ENCODE measurements around the gene C1orf116. TPM values are rescaled to one million over a fixed set of nuclear protein-coding genes. Genes with fewer than 3 reads are reported as not detected.

Gene C1orf116
- total RNA-seq (2014; rRNA removed; shearing (Covaris generic)), result 0.13 and 0.50 TPM in 2 replicates
- 0.08 and 0.13 TPM in 2 replicates for polyA plus RNA-seq (2015; cell fraction: cytosol; rRNA removed)
- not detected in 2 replicates for polyA plus RNA-seq (2015; cell fraction: nucleus; rRNA removed)

- DNase-seq (ENCODE audit: low read depth, low spot score), result peak; percentile 63
- in situ Hi-C loops (cut with HindIII; ENCODE audit: low pct_unique_long_range_greater_than_20kb, low sequenced_read_pairs), result no loop called here
These were observed at the start of gene C1orf116 for GRCh38 chr1:207032528-207033017. TSS of gene C1orf116 (minus strand) at chr1:207032756. CDS start at chr1:207027598, 5,158 bp downstream.

- no peak for DNase-seq (ENCODE audit: low read depth, low spot score)
- in situ Hi-C loops (cut with HindIII; ENCODE audit: low pct_unique_long_range_greater_than_20kb, low sequenced_read_pairs), result no loop called here
These were observed 49.2 kb upstream of the C1orf116 start for GRCh38 chr1:207081806-207082205.

DNA sequence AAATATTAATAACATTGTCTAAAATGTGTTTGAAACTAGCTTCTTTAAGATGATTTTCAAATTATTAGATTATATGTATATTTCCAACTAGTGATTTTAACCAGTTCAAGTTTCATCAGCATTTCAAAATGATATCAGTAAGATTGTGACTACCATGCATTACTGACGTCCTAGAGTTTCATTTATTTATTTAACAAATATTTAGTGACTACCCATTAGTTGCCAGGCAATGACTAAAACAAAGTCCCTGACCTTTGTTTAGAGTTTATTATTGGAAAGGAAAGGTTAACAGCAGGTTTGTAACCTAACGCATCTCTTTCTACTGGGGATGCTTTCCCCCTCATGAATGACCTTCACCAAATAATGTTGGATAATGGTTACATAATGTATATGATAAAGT, 48.5 kb upstream of the C1orf116 start:
- in situ Hi-C loops (cut with HindIII; ENCODE audit: low pct_unique_long_range_greater_than_20kb, low sequenced_read_pairs), result no loop called here
- DNase-seq (ENCODE audit: low read depth, low spot score), result no peak

- no peak for DNase-seq (ENCODE audit: low read depth, low spot score)
- in situ Hi-C loops (cut with HindIII; ENCODE audit: low pct_unique_long_range_greater_than_20kb, low sequenced_read_pairs), result no loop called here
These were observed 47.2 kb upstream of the C1orf116 start for GRCh38 chr1:207079706-207080241.

DNA sequence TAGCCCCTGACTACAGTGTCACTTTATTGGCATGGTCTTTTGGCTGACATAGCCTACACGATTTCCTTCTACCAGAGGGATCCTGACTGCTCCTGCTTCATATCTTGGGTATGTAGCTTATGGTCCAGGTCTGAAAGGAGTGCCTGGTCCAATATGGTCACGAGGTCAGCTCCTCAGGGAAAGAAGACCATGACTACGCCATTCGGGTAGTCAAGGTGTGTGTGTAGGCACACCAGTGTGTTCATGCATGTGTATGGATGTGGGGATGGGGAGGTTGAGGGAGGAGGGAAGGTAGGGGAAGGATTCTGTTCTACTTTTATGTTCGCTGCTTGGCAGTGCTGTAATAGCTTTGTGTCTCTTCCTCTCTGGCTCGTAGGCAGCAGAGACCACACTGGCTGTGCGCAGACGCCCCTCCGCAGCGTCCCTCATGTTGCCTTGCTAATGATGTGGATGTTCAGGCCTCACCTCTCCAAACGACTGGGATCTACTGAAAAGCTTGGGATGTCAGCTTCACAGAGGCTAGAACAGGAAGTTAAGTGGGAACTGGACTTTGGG, 46.1 kb upstream of the C1orf116 start:
- in situ Hi-C loops (cut with HindIII; ENCODE audit: low pct_unique_long_range_greater_than_20kb, low sequenced_read_pairs), result no loop called here

GRCh38 chr1:207077470-207078377, 45.2 kb upstream of the C1orf116 start:
- DNase-seq (ENCODE audit: low read depth, low spot score), result peak; percentile 86
- in situ Hi-C loops (cut with HindIII; ENCODE audit: low pct_unique_long_range_greater_than_20kb, low sequenced_read_pairs), result no loop called here

More for the DNA sequence above, 46.1 kb upstream of the C1orf116 start:
- DNase-seq (ENCODE audit: low read depth, low spot score), result no peak

DNA sequence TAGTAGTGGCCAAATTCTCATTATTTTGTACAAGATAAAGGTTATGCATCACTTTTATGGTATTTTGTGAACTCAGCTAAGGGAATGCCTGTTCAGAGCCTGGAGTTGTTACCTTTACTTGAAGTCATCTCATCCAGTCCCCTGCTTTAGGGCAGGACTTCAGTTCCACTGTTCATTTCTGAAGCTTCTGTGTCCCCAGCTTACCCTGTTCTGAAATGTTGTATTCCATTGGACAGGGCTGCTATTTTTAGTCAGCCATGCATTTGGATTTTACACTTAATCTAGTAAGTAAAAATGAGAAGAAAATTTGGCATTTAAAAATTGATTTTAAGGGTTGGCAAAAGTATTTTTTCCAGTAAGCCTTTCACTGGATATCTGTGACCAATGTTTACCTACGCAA, 44.5 kb upstream of the C1orf116 start:
- no peak for DNase-seq (ENCODE audit: low read depth, low spot score)
- in situ Hi-C loops (cut with HindIII; ENCODE audit: low pct_unique_long_range_greater_than_20kb, low sequenced_read_pairs), result no loop called here

DNA sequence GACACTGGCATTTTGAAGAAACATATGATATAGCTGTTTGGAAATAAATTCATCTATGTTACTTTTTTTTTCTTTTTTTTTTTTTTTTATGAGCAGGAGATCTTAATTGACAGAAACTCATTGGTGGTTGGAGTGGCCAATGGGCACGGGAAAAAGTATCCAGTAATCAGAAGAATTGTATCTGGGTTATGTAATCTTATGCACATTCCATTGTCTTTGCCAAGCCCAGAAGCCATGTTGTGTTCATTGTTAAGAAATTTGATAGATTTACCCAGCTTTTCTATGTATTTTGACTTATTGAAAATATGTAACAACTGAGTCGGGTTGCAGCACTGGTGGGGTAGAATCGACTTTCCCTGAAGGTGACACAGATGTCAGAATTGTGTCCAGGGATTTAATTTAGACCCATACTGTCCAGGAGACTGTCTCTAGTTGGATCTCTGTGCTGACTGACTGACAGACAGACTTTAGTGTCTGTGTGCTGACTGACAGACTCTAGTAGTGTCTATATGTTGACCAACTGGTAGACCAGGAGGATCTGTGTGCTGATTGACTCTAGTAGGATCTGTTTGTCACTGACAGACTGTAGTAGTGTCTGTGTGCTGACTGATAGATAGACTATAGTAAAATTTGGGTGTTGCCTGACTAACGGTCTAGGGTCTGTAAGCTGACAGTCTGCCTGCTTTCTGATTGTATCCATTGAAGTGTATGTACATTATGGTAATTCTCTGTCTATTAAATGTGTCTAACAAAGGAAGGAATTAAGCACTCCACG, 43.8 kb upstream of the C1orf116 start:
- in situ Hi-C loops (cut with HindIII; ENCODE audit: low pct_unique_long_range_greater_than_20kb, low sequenced_read_pairs), result no loop called here
- DNase-seq (ENCODE audit: low read depth, low spot score), result no peak

GRCh38 chr1:207073906-207074820, 41.6 kb upstream of the C1orf116 start:
- no peak for DNase-seq (ENCODE audit: low read depth, low spot score)
- in situ Hi-C loops (cut with HindIII; ENCODE audit: low pct_unique_long_range_greater_than_20kb, low sequenced_read_pairs), result no loop called here

GRCh38 chr1:207072233-207072632, 39.7 kb upstream of the C1orf116 start:
- in situ Hi-C loops (cut with HindIII; ENCODE audit: low pct_unique_long_range_greater_than_20kb, low sequenced_read_pairs), result no loop called here
- DNase-seq (ENCODE audit: low read depth, low spot score), result no peak

GRCh38 chr1:207071426-207071825, 38.9 kb upstream of the C1orf116 start:
- DNase-seq (ENCODE audit: low read depth, low spot score), result no peak
- in situ Hi-C loops (cut with HindIII; ENCODE audit: low pct_unique_long_range_greater_than_20kb, low sequenced_read_pairs), result no loop called here

- DNase-seq (ENCODE audit: low read depth, low spot score), result no peak
- in situ Hi-C loops (cut with HindIII; ENCODE audit: low pct_unique_long_range_greater_than_20kb, low sequenced_read_pairs), result no loop called here
These were observed 38.3 kb upstream of the C1orf116 start for GRCh38 chr1:207070811-207071210.

DNA sequence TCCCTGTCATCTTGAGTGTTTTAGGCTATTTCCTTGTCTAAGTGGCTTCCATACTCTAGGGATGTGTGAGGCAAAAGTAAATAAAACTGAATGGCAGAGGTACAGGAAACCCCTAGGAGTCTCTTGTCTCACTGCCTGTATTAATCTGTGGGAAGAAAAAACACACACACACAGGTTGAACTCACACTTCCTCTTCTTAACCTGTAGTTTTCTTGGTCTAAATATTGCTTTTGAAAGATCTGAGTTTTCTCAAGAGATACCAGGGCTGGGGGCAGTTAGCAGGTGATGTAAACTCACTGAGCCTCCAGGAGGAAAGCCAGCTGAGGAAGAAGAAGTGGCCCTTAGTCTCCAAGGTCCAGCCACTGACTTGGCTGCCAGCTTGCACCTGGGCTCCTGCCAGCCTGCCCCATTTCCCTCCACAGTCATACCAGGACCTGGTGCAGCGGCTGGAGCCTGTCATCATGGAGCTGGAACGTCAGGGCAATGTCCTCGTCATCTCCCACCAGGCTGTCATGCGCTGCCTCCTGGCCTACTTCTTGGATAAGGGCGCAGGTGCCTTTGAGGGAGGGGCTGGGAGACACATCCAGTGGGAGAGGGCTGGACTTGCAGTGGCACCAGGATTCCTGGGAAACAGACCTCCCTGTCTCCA, 37.4 kb upstream of the C1orf116 start:
- DNase-seq (ENCODE audit: low read depth, low spot score), result no peak
- in situ Hi-C loops (cut with HindIII; ENCODE audit: low pct_unique_long_range_greater_than_20kb, low sequenced_read_pairs), result no loop called here

- in situ Hi-C loops (cut with HindIII; ENCODE audit: low pct_unique_long_range_greater_than_20kb, low sequenced_read_pairs), result no loop called here
- DNase-seq (ENCODE audit: low read depth, low spot score), result no peak
These were observed 36.5 kb upstream of the C1orf116 start for GRCh38 chr1:207069061-207069460.

- in situ Hi-C loops (cut with HindIII; ENCODE audit: low pct_unique_long_range_greater_than_20kb, low sequenced_read_pairs), result no loop called here
- no peak for DNase-seq (ENCODE audit: low read depth, low spot score)
These were observed 35.1 kb upstream of the C1orf116 start for GRCh38 chr1:207067665-207068064.

GRCh38 chr1:207067185-207067584, 34.6 kb upstream of the C1orf116 start:
- in situ Hi-C loops (cut with HindIII; ENCODE audit: low pct_unique_long_range_greater_than_20kb, low sequenced_read_pairs), result no loop called here
- DNase-seq (ENCODE audit: low read depth, low spot score), result no peak
